GM12875 (cell line): ENCODE measurements around the gene FNDC5.
A peak's percentile ranks its signal among the peaks of the same experiment; 100 is the strongest.

Source experiments
- H3K4me3 ChIP-seq: one replicate; pipeline ENCODE4 v1.5.1; 2011; ENCODE audit warnings: low read depth, low read length, control low read depth
- TF ChIP-seq, protein P1 (sequence below): IDR thresholded peaks from 2 replicates; pipeline ENCODE4 v1.5.1; 2011; ENCODE audit warnings: low read depth, mild to moderate bottlenecking, control low read depth, inconsistent platforms, low read length, moderate library complexity, borderline replicate concordance; ENCODE audit not compliant: insufficient read depth

Gene FNDC5

DNA sequence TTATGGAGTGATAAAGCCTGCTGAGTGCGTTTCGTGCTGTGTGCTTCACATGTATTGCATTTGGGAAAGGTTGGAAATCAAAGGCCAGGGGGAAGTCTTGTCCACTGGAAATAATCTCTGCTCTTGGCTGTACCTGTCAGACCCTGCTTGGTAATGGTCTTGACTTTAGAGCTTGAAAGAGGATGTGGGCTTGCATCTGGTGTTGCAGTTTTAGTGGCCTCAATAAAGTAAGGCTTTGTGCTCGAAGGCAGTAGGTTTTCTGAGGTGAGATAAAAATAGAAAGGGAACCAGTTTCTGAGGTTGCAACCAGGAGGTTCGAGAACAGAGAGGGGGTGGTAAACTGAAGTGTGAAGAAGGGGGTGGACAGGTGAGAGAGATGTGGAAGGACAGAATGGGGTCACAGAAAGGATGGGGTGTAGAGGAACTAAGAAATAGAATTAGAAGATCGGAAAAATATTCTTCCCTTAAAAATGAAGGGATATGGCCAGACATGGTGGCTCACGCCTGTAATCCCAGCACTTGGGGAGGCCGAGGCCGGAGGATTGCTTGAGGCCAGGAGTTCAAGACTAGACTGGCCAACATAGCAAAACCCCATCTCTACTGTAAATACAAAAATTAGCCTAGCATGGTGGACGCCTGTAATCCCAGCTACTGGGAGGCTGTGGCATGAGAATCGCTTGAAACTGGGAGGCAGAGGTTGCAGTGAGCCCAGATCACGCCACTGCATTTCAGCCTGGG is 51.7 kb downstream of the FNDC5 start:
- H3K4me3 ChIP-seq: peak overlapping the region; percentile 89
- TF ChIP-seq, protein P1, sequence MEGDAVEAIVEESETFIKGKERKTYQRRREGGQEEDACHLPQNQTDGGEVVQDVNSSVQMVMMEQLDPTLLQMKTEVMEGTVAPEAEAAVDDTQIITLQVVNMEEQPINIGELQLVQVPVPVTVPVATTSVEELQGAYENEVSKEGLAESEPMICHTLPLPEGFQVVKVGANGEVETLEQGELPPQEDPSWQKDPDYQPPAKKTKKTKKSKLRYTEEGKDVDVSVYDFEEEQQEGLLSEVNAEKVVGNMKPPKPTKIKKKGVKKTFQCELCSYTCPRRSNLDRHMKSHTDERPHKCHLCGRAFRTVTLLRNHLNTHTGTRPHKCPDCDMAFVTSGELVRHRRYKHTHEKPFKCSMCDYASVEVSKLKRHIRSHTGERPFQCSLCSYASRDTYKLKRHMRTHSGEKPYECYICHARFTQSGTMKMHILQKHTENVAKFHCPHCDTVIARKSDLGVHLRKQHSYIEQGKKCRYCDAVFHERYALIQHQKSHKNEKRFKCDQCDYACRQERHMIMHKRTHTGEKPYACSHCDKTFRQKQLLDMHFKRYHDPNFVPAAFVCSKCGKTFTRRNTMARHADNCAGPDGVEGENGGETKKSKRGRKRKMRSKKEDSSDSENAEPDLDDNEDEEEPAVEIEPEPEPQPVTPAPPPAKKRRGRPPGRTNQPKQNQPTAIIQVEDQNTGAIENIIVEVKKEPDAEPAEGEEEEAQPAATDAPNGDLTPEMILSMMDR: no peak

DNA sequence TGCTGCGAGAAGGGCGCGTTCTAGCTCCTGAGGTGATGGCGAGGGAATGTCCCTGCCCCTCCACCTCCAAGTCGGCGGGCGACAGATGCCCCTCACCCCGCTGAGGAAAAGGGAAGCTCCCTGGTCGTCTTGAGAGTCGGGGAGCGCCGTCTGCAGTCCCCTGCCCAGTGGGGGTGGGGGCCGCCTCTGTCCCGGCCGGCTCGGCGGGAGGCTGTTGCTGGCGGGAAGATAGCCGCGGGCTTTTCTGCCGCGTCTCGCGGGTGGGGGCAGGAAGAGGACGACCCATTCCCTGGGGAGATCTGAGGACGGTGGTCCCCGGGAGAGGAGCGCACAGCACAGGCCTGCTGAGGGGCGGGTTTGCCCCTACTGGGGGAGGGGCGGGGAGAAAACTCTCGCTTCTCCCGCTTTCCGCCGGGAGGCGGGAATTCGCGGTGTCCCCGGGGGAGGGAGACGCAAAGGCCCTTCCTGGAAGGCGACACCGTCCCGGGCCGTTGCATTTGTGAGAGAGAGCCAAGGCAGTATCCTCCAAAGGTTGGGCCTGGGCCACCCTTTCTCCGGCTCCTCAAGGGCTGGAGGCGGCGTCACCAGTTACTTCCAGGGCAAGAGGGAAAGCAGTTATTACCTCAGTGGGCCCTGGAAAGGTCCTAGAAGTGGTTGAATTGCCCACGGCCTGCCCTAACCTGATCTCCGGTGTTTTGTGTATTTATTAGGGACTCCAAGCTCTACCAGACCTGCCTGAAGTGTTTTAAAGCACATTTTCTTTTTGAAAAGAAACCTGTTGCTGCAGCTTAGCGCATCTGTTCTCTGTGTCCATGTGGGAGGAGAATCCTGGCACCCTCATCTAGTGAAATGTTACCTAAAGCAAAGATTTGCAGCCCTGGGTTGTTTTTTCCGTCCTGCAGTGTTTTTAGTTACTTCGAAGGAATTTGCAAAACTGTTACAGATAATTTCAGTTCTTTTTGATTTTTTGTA is 52.6 kb downstream of the FNDC5 start:
- TF ChIP-seq, protein P1: no peak
- H3K4me3 ChIP-seq: peak overlapping the region; percentile 89

DNA sequence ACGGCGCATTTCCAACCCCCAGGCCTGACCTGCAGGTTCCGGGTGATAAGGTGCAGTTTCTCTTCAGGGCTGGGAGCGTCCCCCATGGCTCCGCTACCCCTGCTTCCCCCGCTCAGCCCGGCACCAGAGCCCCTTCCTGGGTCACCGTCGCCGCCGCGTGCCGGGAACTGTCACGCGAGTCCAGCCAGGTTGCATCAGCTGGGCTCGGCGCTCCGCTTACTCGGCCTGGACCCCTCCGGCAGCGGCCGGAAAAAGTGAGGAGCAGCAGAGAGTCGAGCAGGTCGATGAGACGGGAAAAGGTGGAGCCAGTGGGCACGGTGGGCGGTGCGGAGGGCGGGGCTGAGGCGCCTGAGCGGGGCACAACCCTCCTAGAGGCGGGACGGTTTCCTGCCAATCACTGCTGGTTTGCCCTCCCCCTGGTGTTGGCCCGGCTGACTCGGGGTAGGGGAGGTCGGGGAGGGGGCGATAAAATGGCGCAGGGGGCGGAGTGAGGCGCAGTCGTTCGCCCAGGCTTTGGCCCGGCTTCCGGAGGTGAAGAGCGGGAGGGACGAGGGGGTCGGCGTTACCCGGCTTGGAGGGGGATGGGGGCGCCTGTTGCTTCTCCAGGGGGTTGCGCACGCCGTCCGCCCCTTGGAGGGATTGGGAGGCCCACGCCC is 53.4 kb downstream of the FNDC5 start, which contains the start of the genes S100PBP and YARS1:
S100PBP (plus strand) TSS at position 495 of the 656 bp plus-strand sequence. CDS start 8,447 bp downstream, outside the sequence.
YARS1 (minus strand) TSS at position 200 of the 656 bp plus-strand sequence; CDS start at position 86, 114 bp downstream.
- TF ChIP-seq, protein P1: no peak
- peak within 1 kb of the TSS; percentile 89 for H3K4me3 ChIP-seq

DNA sequence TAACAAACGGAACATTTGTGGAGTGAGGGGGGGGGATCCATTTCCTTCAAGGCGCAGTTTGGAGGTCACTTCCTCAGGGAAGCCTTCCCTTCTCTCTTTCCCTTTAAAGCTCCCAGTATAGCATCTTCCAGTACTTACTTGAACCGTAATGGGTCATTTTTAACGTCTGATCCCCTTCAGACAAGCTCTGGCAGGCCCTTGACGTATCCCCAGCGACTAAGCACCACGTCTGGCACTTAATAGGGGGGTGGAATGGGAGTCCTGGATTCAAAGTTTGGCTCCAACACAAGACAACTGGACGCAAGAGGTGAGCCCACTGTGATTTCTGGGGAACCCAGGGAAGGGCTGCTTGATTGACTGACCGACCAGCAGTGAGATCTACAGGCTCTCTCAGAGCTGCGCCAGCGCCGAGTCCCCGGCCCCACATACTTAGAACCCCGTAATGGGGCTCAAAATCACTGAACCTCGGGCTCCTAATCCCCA is 54.0 kb downstream of the FNDC5 start:
- TF ChIP-seq, protein P1: no peak
- peak overlapping the region; percentile 88 for H3K4me3 ChIP-seq

DNA sequence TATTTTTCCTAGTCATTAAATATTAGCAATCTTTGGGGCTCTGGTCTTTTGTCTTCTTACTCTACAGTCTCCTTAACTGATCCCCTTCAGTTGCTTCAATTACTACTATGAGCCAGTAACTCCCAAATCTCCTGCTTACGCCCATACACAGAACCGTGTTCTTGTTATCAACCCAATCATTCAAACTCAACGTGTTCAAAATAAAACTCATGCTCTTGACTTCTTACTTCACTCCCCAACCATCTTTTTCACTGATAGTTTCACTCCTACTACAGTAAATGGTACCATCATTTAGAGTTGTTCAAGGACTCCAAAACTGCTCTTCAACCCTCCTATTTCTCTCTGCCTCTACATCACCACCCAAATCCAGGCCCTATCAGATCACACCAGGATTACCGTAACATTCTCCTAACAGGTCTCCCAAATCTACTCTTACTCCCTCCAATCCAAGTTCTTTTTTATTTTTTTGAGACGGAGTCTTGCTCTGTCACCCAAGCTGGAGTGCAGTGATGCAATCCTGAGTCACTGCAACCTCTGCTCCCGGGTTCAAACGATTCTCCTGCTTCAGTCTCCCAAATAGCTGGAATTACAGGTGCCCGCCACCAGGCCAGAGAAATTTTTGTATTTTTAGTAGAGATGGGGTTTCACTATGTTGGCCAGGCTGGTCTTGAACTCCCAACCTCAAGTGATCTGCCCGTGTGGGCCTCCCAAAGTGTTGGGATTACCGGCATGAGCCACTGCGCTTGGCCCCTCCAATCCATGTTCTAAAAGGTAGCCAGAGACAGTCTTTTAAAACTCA is 56.6 kb downstream of the FNDC5 start:
- no peak overlapping the region for H3K4me3 ChIP-seq
- TF ChIP-seq, protein P1: no peak
